Stimulated activated CD8-positive, alpha-beta memory T cell treated with anti-CD3 and anti-CD28 coated beads, Interleukin-7, amount 100 ng/mL, for 4 hours (primary cell): ENCODE data around the gene PDE6B.
"Not testable (repeated sequence)": the region's sequence is repeated elsewhere in the genome, so short reads cannot be mapped to it uniquely, and the experiment has no call there.

Experiments used
- DNase-seq, 2 donors: peaks; one replicate each; pipeline ENCODE4 v3.0.0-alpha.2; 2020; ENCODE audit warnings: low read depth in 2 of 2

The PDE6B gene

GRCh38 chr4:683247-683897 is 58.0 kb downstream of the PDE6B start:
- DNase-seq = no peak

- DNase-seq = no peak
Measured at GRCh38 chr4:683982-684622, 58.7 kb downstream of the PDE6B start.

- no peak for DNase-seq
Measured at GRCh38 chr4:684623-685327, 59.4 kb downstream of the PDE6B start.

GRCh38 chr4:685679-686412 is 60.5 kb downstream of the PDE6B start:
- no peak for DNase-seq

- no peak for DNase-seq
Measured at GRCh38 chr4:686413-687040, 61.2 kb downstream of the PDE6B start.

GRCh38 chr4:687048-687970 is 61.9 kb downstream of the PDE6B start:
- no peak for DNase-seq

GRCh38 chr4:687971-688853 is 62.8 kb downstream of the PDE6B start:
- no peak for DNase-seq

- DNase-seq = no peak
Measured at GRCh38 chr4:688854-689681, 63.7 kb downstream of the PDE6B start, which contains the start of gene SLC49A3. Gene SLC49A3 (minus strand): TSS chr4:689151. CDS start chr4:689127, 24 bp downstream.

- no peak for DNase-seq
Measured at GRCh38 chr4:689723-690122, 64.3 kb downstream of the PDE6B start.

- no peak for DNase-seq
Measured at GRCh38 chr4:692771-693554, 67.6 kb downstream of the PDE6B start.

GRCh38 chr4:694341-694940 is 69.1 kb downstream of the PDE6B start:
- not testable (repeated sequence) for DNase-seq

- no peak for DNase-seq
Measured at GRCh38 chr4:699816-700580, 74.6 kb downstream of the PDE6B start.

- no peak for DNase-seq
Measured at GRCh38 chr4:700587-701264, 75.4 kb downstream of the PDE6B start.

- no peak for DNase-seq
Measured at GRCh38 chr4:702618-703048, 77.3 kb downstream of the PDE6B start.

GRCh38 chr4:703336-704197 is 78.2 kb downstream of the PDE6B start:
- no peak for DNase-seq
